Endothelial cell (in vitro differentiated cells): Measurements from ENCODE around the gene BHLHA9. TPM values are rescaled to one million over a fixed set of nuclear protein-coding genes. Genes with fewer than 3 reads are reported as not detected.

Source experiments
- DNase-seq: peaks from one replicate; pipeline ENCODE4 v3.0.0; 2021; ENCODE audit warnings: low spot score
- H3K27ac Mint-ChIP-seq: one replicate; pipeline ENCODE4 v1.8.0; 2021; ENCODE audit warnings: mixed read lengths, inconsistent platforms; ENCODE audit not compliant: unreplicated experiment
- H3K27me3 Mint-ChIP-seq: one replicate; pipeline ENCODE4 v1.8.0; 2021; ENCODE audit warnings: mild to moderate bottlenecking, moderate library complexity, mixed read lengths, inconsistent platforms; ENCODE audit not compliant: unreplicated experiment
- H3K36me3 Mint-ChIP-seq: one replicate; pipeline ENCODE4 v1.8.0; 2021; ENCODE audit warnings: mild to moderate bottlenecking, low read depth, mixed read lengths, inconsistent platforms; ENCODE audit not compliant: unreplicated experiment
- H3K4me1 Mint-ChIP-seq: one replicate; pipeline ENCODE4 v1.8.0; 2021; ENCODE audit warnings: mild to moderate bottlenecking, mixed read lengths, inconsistent platforms; ENCODE audit not compliant: unreplicated experiment
- H3K4me3 Mint-ChIP-seq: one replicate; pipeline ENCODE4 v1.8.0; 2021; ENCODE audit warnings: mild to moderate bottlenecking, mixed read lengths, inconsistent platforms; ENCODE audit not compliant: unreplicated experiment
- H3K9me3 Mint-ChIP-seq: one replicate; pipeline ENCODE4 v1.8.0; 2021; ENCODE audit warnings: mixed read lengths, inconsistent platforms; ENCODE audit not compliant: unreplicated experiment
- total RNA-seq: library from RNA; stranded (reverse); fragmentation: NEBNext Ultra II Directional; extraction: Animal tissue kit (Norgen Biotek cat#: 25700); gene quantifications from one replicate; pipeline ENCODE4 v1.2.1, GENCODE V29; 2021; ENCODE audit not compliant: unreplicated experiment
- TF ChIP-seq, protein P1 (sequence below): fragments of 200-600 bp; sonication (generic); IDR thresholded peaks from one replicate; pipeline ENCODE4 v1.5.0; 2021; ENCODE audit warnings: antibody characterized with exemption; ENCODE audit not compliant: unreplicated experiment

The BHLHA9 gene
- total RNA-seq, 1 donor from 2014 or later = not detected

DNA sequence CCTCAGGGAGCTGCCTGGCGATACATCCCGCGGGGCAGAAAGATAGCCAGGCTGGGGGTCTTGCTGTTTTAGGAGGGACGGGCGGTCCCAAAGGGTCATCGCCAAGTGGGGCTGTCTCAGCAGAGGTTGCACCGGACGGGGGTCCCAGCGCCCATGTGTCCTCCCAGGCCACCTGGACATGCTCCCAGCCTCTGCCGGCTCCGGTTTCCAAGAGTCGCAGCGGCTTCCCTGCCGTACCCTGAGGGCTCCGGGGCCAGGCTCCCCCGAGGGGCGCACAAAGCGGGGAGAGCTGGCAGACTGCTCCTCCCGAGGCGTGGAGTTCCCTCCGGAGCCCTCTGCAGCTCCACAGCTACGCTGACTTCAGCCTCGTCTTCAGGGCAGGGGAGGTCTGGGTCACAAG lies 10.4 kb downstream of the BHLHA9 start:
- Mint-ChIP-seq H3K27me3 (peaks cover 6% of the 10 kb centered on the region), H3K9me3 (no peaks in the 10 kb centered on the region), H3K36me3 (no peaks in the 10 kb centered on the region), H3K4me1 (no peaks in the 10 kb centered on the region), H3K4me3 (no peak overlapping the region), H3K27ac (no peak overlapping the region)
- TF ChIP-seq, protein P1, sequence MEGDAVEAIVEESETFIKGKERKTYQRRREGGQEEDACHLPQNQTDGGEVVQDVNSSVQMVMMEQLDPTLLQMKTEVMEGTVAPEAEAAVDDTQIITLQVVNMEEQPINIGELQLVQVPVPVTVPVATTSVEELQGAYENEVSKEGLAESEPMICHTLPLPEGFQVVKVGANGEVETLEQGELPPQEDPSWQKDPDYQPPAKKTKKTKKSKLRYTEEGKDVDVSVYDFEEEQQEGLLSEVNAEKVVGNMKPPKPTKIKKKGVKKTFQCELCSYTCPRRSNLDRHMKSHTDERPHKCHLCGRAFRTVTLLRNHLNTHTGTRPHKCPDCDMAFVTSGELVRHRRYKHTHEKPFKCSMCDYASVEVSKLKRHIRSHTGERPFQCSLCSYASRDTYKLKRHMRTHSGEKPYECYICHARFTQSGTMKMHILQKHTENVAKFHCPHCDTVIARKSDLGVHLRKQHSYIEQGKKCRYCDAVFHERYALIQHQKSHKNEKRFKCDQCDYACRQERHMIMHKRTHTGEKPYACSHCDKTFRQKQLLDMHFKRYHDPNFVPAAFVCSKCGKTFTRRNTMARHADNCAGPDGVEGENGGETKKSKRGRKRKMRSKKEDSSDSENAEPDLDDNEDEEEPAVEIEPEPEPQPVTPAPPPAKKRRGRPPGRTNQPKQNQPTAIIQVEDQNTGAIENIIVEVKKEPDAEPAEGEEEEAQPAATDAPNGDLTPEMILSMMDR = no peak
- DNase-seq = no peak

DNA sequence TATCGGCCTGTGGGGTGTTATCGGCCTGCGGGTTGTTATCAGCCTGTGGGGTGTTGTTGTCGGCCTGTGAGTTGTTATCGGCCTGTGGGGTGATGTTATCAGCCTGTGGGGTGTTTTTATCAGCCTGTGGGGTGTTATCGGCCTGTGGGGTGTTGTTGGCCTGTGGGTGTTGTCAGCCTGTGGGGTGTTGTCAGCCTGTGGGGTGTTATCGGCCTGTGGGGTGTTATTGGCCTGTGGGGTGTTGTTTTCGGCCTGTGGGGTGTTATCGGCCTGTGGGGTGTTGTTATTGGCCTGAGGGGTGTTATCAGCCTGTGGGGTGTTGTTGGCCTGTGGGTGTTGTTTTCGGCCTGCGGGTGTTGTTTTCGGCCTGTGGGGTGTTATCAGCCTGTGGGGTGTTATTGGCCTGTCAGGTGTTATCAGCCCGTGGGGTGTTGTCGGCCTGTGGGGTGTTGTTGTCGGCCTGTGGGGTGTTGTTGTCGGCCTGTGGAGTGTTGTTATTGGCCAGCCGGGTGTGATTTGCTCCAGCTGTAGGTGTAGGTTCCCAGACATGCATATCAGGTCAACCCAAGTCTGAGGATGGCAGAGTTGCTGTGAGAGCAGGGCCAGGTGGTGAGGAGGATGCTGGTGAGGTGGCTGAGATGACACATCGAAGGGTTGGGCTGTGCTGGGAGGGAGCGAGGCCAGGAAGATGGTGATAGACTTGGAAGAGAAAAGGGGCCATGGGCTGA lies 16.3 kb downstream of the BHLHA9 start:
- no peak for DNase-seq
- TF ChIP-seq, protein P1 = no peak
- peaks cover 12% of the 10 kb centered on the region for H3K36me3 Mint-ChIP-seq
- no peaks in the 10 kb centered on the region for H3K9me3 Mint-ChIP-seq
- H3K4me3 Mint-ChIP-seq = no peak overlapping the region
- H3K27me3 Mint-ChIP-seq = peaks cover 16% of the 10 kb centered on the region
- no peaks in the 10 kb centered on the region for H3K4me1 Mint-ChIP-seq
- no peak overlapping the region for H3K27ac Mint-ChIP-seq

DNA sequence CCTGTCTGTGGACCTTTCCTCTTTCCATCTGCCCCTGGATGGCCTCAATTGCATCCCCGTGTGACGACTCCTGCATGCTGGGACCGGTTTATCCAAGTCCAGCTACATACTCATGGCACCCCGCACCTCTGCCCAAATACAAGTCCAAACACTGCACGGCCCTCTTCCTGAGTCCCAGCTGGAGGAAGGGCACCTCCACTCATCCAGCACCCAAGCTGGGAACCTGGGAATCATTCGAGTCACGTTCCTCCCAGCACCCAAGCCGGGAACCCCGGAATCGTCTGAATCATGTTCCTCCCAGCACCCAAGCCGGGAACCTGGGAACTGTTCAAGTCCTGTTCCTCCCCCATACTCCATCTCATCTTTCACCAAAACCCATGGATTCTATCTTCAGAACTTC lies 19.5 kb downstream of the BHLHA9 start:
- H3K36me3 Mint-ChIP-seq = peaks cover 12% of the 10 kb centered on the region
- TF ChIP-seq, protein P1 = no peak
- H3K4me1 Mint-ChIP-seq = peaks cover 3% of the 10 kb centered on the region
- H3K27ac Mint-ChIP-seq = no peak overlapping the region
- DNase-seq = no peak
- H3K4me3 Mint-ChIP-seq = no peak overlapping the region
- peaks cover 23% of the 10 kb centered on the region for H3K27me3 Mint-ChIP-seq
- no peaks in the 10 kb centered on the region for H3K9me3 Mint-ChIP-seq

DNA sequence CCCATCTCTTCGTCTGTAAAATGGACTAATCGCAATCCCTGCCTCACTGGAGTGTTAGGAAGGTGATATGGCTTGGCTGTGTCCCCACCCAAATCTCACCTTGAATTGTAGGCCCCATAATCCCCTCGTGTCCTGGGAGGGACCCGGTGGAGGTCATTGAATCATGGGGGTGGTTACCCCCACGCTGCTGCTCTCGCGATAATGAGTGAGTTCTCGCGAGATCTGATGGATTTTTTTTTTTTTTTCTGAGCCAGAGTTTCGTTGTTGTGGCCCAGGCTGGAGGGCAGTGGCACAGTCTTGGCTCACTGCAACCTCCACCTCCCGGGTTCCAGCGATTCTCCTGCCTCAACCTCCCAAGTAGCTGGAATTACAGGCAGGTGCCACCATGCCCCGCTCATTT lies 20.4 kb downstream of the BHLHA9 start:
- no peak for DNase-seq
- TF ChIP-seq, protein P1 = no peak
- Mint-ChIP-seq H3K27me3 (peaks cover 21% of the 10 kb centered on the region), H3K27ac (no peak overlapping the region), H3K4me3 (no peak overlapping the region), H3K9me3 (no peaks in the 10 kb centered on the region), H3K4me1 (peaks cover 5% of the 10 kb centered on the region), H3K36me3 (peaks cover 12% of the 10 kb centered on the region)

DNA sequence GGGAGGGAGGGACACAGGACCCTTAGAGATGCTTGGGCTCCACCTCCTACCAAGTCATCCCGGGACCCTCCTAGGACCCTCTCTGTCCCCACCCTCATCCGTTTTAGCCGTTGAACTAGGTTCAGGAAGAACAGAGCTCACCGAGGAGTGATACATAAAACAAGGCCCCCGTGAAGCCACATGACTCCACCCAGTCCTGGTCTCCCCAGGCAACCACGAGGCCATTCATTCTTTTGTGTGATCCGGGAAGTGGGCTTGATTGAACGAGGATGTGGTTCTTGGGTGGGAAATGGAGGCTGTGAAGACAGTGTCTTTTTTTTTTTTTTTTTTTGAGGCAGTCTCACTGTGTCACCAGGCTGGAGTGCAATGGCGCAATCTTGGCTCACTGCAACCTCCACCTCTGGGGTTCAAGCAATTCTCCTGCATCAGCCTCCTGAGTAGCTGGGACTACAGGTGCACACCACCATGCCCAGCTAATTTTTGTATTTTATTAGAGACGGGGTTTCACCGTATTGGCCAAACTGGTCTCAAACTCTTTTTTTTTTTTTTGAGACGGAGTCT lies 24.0 kb downstream of the BHLHA9 start:
- peaks cover 17% of the 10 kb centered on the region for H3K27me3 Mint-ChIP-seq
- no peaks in the 10 kb centered on the region for H3K9me3 Mint-ChIP-seq
- DNase-seq = no peak
- H3K4me1 Mint-ChIP-seq = peaks cover 17% of the 10 kb centered on the region
- H3K27ac Mint-ChIP-seq = no peak overlapping the region
- peaks cover 8% of the 10 kb centered on the region for H3K36me3 Mint-ChIP-seq
- no peak overlapping the region for H3K4me3 Mint-ChIP-seq
- TF ChIP-seq, protein P1 = no peak
